Neural cell (in vitro differentiated cells): ENCODE results near the gene KLLN. TPM values are rescaled to one million over a fixed set of nuclear protein-coding genes. Genes with fewer than 3 reads are reported as not detected.

Source experiments
- H2AFZ ChIP-seq: fragments of 200-600, 300-800 bp; sonication (generic), shearing (Covaris generic); 2 replicates; pipeline ENCODE4 v1.6.0; 2014; ENCODE audit warnings: low read depth, mild to moderate bottlenecking, antibody characterized with exemption, low read length, moderate library complexity
- H3F3A ChIP-seq: fragments of 200-600 bp; shearing (Covaris generic); 2 replicates; pipeline ENCODE4 v1.6.1; 2016; ENCODE audit warnings: mild to moderate bottlenecking, moderate library complexity, mixed read lengths, antibody characterized with exemption, low read length; ENCODE audit not compliant: insufficient read depth, poor library complexity, severe bottlenecking
- H3K27ac ChIP-seq: fragments of 200-600, 300-800 bp; sonication (generic), shearing (Covaris generic); 2 replicates; pipeline ENCODE4 v1.5.1; 2014; ENCODE audit warnings: mild to moderate bottlenecking, low read length, moderate library complexity
- H3K27me3 ChIP-seq: fragments of 300-800, 200-600 bp; sonication (generic), shearing (Covaris generic); 2 replicates; pipeline ENCODE4 v1.6.0; 2014; ENCODE audit warnings: mild to moderate bottlenecking, low read depth, low read length, moderate library complexity; ENCODE audit not compliant: insufficient read depth
- H3K36me3 ChIP-seq: fragments of 300-800, 200-600 bp; sonication (generic), shearing (Covaris generic); 2 replicates; pipeline ENCODE4 v1.5.1; 2014; ENCODE audit warnings: mild to moderate bottlenecking, antibody characterized with exemption, low read length, moderate library complexity; ENCODE audit not compliant: insufficient read depth
- H3K4me2 ChIP-seq: fragments of 300-800, 200-600 bp; sonication (generic), shearing (Covaris generic); 2 replicates; pipeline ENCODE4 v1.6.0; 2014; ENCODE audit warnings: mild to moderate bottlenecking, low read length
- H3K4me3 ChIP-seq: fragments of 300-800, 200-600 bp; sonication (generic), shearing (Covaris generic); 2 replicates; pipeline ENCODE4 v1.5.1; 2014; ENCODE audit warnings: mild to moderate bottlenecking, low read length, moderate library complexity
- H3K79me2 ChIP-seq: fragments of 200-600 bp; shearing (Covaris generic); replicated peaks from 2 replicates; pipeline ENCODE4 v1.6.0; 2014; ENCODE audit warnings: mild to moderate bottlenecking, low read length, moderate library complexity; ENCODE audit not compliant: insufficient read depth
- H3K9ac ChIP-seq: fragments of 300-800, 200-600 bp; sonication (generic), shearing (Covaris generic); 2 replicates; pipeline ENCODE4 v1.6.1; 2016; ENCODE audit warnings: mild to moderate bottlenecking, low read length, mixed read lengths
- H3K9me2 ChIP-seq: fragments of 200-600 bp; shearing (Covaris generic); 2 replicates; pipeline ENCODE4 v1.6.1; 2016; ENCODE audit warnings: mild to moderate bottlenecking, low read length, mixed read lengths; ENCODE audit not compliant: insufficient read depth
- H3K9me3 ChIP-seq: fragments of 200-600, 300-800 bp; sonication (generic), shearing (Covaris generic); 2 replicates; pipeline ENCODE4 v1.6.1; 2016; ENCODE audit warnings: mild to moderate bottlenecking, mixed run types, low read length, moderate library complexity, mixed read lengths
- H4K20me1 ChIP-seq: fragments of 200-600 bp; shearing (Covaris generic); 2 replicates; pipeline ENCODE4 v1.6.1; 2016; ENCODE audit warnings: mild to moderate bottlenecking, mixed run types; ENCODE audit not compliant: insufficient read depth
- CTCF ChIP-seq: fragments of 450-650 bp; IDR thresholded peaks from 2 replicates; pipeline ENCODE4 v1.5.1; 2014; ENCODE audit warnings: antibody characterized with exemption, mild to moderate bottlenecking, moderate library complexity; ENCODE audit not compliant: poor library complexity, severe bottlenecking
- RAD21 ChIP-seq: fragments of 450-650 bp; conservative IDR thresholded peaks from 2 replicates; pipeline ENCODE4 v1.6.1; 2014; ENCODE audit warnings: antibody characterized with exemption, mild to moderate bottlenecking, moderate library complexity
- polyA plus RNA-seq: library from polyadenylated mRNA; depleted of rRNA; stranded (reverse); fragments of >200 nt; gene quantifications from 2 replicates; pipeline ENCODE4 v1.2.3, GENCODE V29; 2014
- small RNA-seq, 3 experiments: library from RNA; depleted of rRNA; stranded (forward); fragments of <200 nt; gene quantifications; one replicate each; pipeline ENCODE3, GENCODE V24; 2012

KLLN gene
- polyA plus RNA-seq, 1 donor from 2014 or later = 0.77 TPM

DNA sequence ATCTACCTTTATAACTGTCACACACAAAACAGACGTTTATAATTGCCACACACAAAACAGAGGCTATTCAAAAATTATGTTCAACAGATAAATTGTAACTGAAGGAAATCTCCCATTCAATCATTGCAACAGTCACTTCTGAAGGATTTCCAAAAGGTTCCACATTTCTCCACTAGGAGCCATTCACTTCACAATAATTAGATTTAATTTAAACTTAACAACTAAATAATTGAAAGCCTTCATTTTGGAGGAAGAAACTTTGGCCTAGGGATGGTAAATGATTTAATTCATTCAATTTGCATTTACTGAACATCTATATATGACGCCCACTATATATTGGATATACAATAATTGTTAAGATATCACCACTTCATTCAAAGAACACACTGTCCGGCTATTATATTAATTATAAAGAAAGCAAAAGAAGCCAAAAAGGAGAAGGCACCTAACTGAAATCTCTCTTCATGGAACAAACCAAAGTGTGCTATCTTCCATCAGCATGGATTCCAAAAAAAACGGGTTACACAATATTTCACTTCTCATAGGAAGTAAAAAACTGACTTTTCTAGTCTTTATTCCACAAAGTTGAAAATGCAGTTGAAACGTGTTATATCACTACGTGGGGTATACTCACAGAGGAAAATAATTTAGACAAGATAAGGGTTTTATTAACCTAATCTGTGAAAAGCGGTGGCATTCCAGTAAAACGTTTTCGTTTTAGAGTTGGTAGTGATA lies 47.0 kb downstream of the KLLN start:
- H3K27ac ChIP-seq = peak overlapping the region; percentile 89
- peak overlapping the region; percentile 72 for H3K4me2 ChIP-seq
- H3K79me2 ChIP-seq = peaks cover 62% of the 10 kb centered on the region
- TF ChIP-seq RAD21 (no peak), CTCF (peak; percentile 5)
- peak overlapping the region; percentile 80 for H3K4me3 ChIP-seq
- no peaks in the 10 kb centered on the region for H4K20me1 ChIP-seq
- no peak overlapping the region for H3K9ac ChIP-seq
- H3K36me3 ChIP-seq = no peaks in the 10 kb centered on the region
- H2AFZ ChIP-seq = no peak overlapping the region
- H3F3A ChIP-seq = peaks cover 4% of the 10 kb centered on the region
- H3K9me2 ChIP-seq = no peaks in the 10 kb centered on the region
- no peaks in the 10 kb centered on the region for H3K9me3 ChIP-seq
- H3K27me3 ChIP-seq = no peaks in the 10 kb centered on the region

Small RNA genes lying within 50 kb of the gene (small RNA-seq; reads per million reads assigned to genes)
- gene RN7SL78P = 0 reads per million in 3 experiments

Other genes with a start within 250 kb of the KLLN start
- gene PAPSS2, start 203.7 kb downstream of the KLLN start, polyA plus RNA-seq = 0.24 and 0.36 TPM in 2 replicates
- gene ATAD1, start 45.3 kb downstream of the KLLN start, polyA plus RNA-seq = 136 and 165 TPM in 2 replicates
- gene PTEN, start 92 bp upstream of the KLLN start, polyA plus RNA-seq = 47.3 and 50.4 TPM in 2 replicates